GM19043 (cell line): ENCODE measurements around the gene ICA1L.
A peak's percentile ranks its signal among the peaks of the same experiment; 100 is the strongest.
"Not testable (repeated sequence)": the region's sequence is repeated elsewhere in the genome, so short reads cannot be mapped to it uniquely, and the experiment has no call there.

Experiments
- ATAC-seq: cut with Tn5 transposase; IDR thresholded peaks from one replicate; pipeline ENCODE4 v1.9.1; 2021; ENCODE audit warnings: low read depth; ENCODE audit not compliant: unreplicated experiment

Gene ICA1L

DNA sequence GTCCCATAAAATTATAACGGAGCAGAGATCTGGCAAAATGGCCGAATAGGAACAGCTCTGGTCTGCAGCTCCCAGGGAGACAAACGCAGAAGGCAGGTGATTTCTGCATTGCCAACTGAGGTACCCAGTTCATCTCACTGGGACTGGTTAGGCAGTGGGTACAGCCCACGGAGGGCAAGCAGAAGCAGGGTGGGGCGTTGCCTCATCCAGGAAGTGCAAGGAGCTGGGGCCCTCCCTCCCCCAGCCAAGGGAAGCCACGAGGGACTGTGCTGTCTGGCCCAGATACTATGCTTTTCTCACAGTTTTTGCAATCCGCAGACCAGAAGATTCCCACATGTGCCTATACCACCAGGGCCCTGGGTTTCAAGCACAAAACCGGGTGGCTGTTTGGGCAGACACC, 22.8 kb downstream of the ICA1L start:
- ATAC-seq = no peak

- ATAC-seq = peak; percentile 85
These were observed 23.7 kb downstream of the ICA1L start for GRCh38 chr2:202847693-202848524.

DNA sequence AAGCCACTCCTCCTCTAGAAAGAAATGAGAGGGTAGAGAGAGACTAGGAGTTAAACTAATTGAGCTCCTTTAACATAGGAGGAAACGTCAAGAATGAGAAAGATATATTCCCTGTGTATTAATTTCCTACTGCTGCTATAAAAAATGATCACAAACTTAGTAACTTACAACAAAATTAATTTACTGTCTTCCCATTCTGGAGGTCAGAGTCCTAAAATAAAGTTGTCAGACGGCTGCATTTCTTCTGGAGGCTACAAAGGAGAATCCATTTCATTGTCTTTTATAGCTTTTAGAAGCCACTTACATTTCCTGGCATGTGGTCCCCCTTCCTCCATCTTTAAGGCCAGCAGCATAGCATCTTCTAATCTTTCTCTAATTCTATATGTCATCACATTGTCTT, 26.9 kb downstream of the ICA1L start:
- no peak for ATAC-seq

DNA sequence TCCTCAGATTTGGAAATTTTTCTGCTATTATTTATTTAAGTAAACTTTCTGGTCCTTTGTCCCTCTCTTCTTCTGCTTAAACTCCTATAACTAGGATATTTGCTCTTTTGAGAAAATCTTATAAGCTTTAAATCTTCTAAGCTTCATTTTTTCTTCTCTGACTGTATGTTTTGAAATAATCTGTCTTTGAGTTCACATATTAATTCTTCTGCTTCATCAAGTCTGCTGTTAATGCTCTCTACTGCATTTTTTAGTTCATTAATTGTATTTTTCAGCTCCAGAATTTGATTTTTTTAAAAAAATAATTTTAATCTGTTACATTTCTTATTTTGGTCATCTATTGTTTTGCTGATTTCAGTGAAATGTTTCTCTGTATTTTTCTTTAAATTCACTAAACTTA, 28.9 kb downstream of the ICA1L start:
- no peak for ATAC-seq

DNA sequence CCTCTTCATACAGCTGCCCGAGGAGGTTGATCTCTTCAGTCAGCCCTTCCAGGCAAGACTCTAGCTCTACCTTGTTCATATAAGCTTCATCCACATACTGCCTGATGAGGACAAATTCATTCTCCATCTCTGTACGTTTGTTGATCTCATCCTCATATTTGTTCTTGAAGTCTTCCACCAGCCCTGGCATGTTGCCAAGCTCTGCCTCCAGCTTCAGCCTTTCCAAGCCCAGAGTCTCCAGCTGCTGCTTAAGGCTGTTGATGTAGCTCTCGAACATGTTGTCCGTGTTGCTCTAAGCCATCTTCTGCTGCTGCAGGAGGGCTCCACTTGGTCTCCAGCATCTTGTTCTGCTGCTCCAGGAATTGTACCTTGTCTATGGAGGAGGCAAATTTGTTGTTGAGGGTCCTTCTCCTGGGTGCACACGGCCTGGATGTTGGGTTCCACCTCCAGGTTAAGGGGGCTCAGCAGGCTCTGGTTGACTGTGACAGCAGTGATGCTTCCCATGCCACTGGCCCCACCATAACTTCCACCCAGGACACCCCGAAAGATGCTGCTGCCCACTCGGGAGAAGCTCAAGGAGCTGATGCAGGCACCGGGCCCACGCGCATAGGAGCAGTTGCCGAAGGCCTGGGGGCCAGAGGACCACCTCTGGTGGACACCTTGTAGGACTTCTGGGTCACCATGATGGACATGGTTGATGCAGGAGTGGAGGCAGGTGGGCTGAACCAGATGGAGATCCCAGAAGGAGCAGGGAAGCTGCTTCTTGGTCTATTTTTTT, 30.3 kb downstream of the ICA1L start:
- ATAC-seq = no peak

DNA sequence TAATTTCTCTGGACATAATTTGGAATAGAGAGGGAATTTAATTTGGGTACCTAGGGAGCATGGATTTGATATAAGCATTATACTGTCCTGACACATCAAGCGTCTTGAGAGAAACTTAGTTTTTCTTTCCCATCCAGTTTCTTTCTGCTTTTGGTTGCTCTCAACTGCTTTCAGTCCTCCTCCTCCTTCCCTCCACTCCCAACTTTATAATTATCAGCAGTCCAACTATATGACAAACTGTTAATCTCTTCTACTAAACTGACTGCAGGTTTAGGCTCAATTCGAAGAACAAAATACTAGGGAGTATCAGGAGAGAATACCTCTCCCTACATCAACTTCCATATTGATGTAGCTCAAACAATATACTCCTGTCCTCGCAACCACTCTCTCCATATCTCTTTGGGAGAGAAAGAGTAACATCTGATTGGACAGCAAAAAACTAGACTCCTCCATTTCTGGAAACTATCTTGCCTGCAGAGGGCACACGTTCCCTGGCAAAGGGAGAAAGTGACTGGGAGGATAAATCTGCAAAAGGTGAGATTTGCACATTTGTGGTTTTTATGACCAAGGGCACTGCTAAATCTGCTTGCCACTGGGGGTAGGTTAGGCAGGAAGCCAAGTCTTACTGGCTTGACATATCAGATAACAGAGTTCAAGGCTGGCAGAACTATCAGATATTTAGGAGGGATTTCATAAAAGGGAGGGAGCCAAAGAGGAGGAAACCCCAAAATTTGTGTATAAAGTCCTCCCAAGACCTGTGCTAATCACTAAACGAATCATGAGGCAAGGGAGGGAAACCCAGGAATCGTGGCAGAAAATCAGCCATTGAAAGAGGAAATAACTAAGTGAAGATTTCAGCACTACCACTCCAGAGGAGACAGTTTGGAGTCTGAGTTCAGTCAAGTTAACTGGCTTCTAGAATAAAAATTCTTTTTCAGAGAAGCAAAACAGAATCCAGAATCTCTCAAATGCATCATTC, 40.0 kb downstream of the ICA1L start:
- no peak for ATAC-seq

DNA sequence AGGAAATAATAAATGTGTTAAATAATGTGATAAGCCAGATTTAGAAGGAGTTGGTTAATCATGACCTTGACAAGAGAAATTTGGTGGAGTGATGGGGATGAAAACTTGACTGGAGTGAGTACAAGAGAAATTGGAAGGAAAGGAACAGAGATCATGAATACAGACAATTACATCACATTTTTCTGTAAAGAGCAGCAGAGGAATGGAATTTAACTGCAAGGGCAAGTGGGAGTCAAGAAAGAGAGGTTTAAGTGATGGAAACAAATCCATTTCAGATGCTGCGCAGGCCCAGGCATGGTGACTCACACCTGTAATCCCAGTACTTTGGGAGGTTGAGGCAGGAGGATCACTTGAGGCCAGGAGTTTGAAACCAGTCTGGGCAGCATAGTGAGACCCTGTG, 46.7 kb downstream of the ICA1L start:
- ATAC-seq = no peak

DNA sequence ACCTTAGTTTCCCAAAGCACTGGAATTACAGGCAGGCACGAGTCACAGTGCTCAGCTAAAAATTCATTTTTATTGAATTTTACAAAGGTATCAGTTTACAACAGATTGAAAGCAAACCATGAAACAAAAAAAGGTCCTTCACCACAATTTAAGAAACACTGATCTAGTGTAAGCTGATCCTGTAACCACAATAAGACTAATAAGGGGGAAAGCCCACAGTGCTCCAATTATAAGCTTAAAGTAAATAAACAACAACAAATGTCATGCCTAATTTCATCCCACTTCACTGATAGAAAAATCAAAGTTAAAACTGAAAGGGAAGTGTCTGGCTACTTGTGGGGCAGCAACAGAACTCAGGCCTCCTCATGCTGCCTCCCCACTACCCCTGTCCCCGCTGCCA, 49.2 kb downstream of the ICA1L start:
- ATAC-seq = no peak

DNA sequence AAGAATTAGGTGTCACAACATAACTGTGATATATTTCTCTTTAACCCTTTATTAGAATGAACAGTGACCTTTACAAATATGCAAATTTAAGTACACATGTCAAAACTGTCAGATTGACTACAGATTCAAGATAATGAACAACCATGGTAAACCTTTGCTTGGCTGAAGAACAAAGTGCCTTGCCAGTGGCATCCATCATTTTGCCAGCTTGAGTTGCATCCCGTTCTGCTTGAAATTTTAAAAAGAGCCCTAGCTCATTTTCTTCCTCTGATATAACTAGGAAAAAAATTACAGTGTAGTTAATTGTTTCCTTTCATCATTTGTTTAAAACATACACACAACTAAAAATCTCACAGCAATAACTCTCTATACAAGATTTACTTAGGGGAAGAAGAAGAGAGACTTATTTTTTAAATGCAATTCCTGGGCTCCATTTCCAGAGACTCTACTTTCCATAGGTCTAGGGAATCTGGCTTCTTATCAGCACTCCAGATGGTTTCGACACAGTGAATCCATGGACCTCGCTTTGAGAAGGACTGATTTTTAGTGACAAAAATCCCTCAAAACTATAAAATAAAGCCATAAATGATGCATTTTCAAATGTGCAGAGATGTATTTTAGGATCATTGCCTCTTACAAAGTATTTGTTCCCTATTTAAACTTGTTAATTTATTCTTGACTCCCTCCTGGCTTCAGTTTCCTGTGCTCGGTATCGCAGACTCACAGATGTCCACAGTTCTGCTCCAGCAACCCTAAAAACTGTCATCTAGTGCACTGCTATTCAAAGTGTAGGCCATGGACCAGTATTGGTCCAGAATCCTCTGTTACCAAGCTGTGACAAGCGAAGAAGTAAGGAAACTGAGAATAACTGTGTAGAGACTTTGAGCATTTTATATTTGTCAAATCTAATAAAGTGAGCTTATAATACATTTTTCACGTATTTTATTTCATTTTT, 50.1 kb downstream of the ICA1L start:
- ATAC-seq = no peak

GRCh38 chr2:202818321-202818720, 53.2 kb downstream of the ICA1L start:
- ATAC-seq = no peak

DNA sequence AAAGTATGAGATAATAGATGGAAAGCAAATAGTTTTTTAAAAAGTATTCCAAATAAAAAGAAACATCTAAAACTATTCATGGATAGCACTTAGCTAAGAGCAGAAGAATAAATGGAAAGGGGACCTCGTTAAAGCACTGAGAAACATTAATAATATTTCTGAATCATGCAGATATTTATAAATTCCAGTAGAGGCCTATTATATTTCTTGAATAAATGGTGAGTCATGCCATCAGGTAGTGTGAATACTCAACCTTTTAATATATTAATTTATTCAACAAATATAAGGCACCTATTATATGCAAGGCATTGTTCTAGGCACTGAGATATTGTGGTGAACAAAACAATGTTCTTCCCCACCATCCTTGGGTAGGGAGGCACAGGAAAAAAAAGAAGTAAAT, 53.8 kb downstream of the ICA1L start:
- ATAC-seq = no peak

GRCh38 chr2:202815548-202816360, 55.8 kb downstream of the ICA1L start:
- no peak for ATAC-seq

DNA sequence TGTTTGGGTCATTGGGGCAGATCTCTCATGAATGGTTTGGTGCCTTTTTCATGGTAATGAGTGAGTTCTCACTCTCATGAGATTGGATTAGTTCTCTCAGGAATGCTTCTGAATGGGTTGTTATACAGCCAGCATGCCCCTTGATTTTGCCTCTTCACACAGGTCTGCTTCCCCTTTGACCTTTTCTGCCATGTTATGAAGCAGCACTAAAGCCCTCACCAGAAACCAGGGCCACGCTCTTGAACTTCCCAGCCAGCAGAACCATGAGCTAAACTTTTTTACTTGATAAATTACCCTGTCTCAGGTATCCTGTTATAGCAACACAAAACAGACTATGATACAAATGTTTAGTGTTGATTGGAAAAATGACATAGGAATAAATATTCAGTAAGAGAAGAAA, 57.3 kb downstream of the ICA1L start:
- no peak for ATAC-seq

DNA sequence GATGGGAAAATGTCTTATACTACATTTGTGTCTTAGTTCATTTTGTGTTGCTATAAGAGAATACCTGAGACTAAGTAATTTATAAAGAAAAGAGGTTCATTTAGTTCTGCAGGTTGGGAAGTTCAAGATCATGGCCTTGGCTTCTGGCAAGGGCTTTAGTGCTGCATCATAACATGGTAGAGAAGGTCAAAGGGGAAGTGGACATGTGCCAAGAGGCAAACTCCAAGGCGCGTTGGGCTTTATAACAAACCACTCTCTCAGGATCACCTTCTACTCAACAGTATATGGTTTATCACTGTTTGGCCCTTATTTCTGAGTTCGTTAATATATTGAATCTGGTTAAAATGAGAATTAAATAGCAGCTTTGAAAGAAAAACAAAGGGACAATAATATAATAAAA, 58.2 kb downstream of the ICA1L start:
- no peak for ATAC-seq

- ATAC-seq = no peak
These were observed 62.8 kb downstream of the ICA1L start for GRCh38 chr2:202808754-202809153.

GRCh38 chr2:202807431-202808138, 64.0 kb downstream of the ICA1L start:
- ATAC-seq = not testable (repeated sequence)

DNA sequence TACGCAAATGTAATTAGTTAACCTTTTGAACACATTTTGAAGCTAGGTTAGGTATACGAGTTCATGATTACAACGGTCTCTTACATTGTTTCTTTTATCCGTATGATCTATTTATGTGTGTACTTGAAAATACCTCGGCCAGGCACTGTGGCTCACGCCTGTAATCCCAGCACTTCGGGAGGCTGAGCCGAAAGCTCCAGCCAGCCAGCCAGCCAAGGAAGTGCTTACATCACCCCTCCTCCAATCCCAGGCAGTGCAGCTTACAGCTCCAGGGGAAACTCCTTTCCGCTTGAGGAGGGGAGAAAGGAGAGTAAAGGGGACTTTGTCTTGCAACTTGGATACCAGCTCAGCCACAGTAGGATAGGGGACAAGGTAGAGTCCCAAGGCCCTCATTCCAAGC, 65.7 kb downstream of the ICA1L start:
- ATAC-seq = not testable (repeated sequence)

GRCh38 chr2:202797944-202798343, 73.6 kb downstream of the ICA1L start:
- no peak for ATAC-seq
